GM12878 (cell line): ENCODE results near the gene FCHSD2. TPM values are rescaled to one million over a fixed set of nuclear protein-coding genes. Genes with fewer than 3 reads are reported as not detected.

Experiments used
- ATAC-seq: fragments of 200-7000 bp; cut with Tn5 transposase; 3 replicates; pipeline ENCODE4 v1.9.1; 2020; ENCODE audit warnings: mild to moderate bottlenecking, moderate library complexity
- BruUV-seq: library from RNA; stranded (reverse); fragments of 400-500 nt; replicated peaks from 2 replicates; lab custom pipeline; 2021; lab: Mats Ljungman, UMichigan
- CTCF ChIA-PET: fragments of 300-600 bp; sonication (Branson Sonifier 250); formaldehyde crosslinking; extraction: SDS; loops from one replicate; lab custom pipeline; 2021; ENCODE audit warnings: inconsistent platforms; lab: Yijun Ruan, JAX
- POLR2A ChIA-PET: fragments of 350-600 bp; formaldehyde crosslinking; extraction: SDS; loops from one replicate; lab custom pipeline; 2021; ENCODE audit warnings: inconsistent platforms; lab: Charles Lee
- RAD21 ChIA-PET: fragments of 300-600 bp; sonication (Branson Sonifier 250); formaldehyde crosslinking; loops from one replicate; lab custom pipeline; 2023; ENCODE audit warnings: antibody characterized with exemption; ENCODE audit not compliant: unreplicated experiment; lab: Charles Lee
- SMC1A ChIA-PET: fragments of 300-600 bp; sonication (Branson Sonifier 250); formaldehyde crosslinking; loops from one replicate; lab custom pipeline; 2023; ENCODE audit not compliant: unreplicated experiment, uncharacterized antibody; lab: Charles Lee
- DNase-seq: peaks from one replicate; pipeline ENCODE4 v3.0.0-alpha.2; 2011; ENCODE audit warnings: low read depth, low spot score
- FAIRE-seq: peaks from 3 replicates; lab custom pipeline; 2011; peaks lifted over from hg19 to GRCh38; lab: Jason Lieb, UNC
- H2AFZ ChIP-seq: 2 replicates; pipeline ENCODE4 v1.6.0; 2011; ENCODE audit warnings: low read depth, low read length, control low read depth; ENCODE audit not compliant: control insufficient read depth
- H3K27ac ChIP-seq: 2 replicates; pipeline ENCODE4 v1.5.1; 2011; ENCODE audit warnings: control low read depth; ENCODE audit not compliant: control insufficient read depth, insufficient read depth
- H3K27me3 ChIP-seq, 2 experiments: replicated peaks in 1 of 2; 2 replicates each; pipeline versions ENCODE4 v1.6.0 to v1.6.1; 2011; ENCODE audit warnings: low read length in 1 of 2; ENCODE audit not compliant: control insufficient read depth in 2 of 2, insufficient read depth in 2 of 2
- H3K36me3 ChIP-seq, 2 experiments: 2 replicates each; pipeline ENCODE4 v1.5.1; 2011; ENCODE audit warnings: low read length in 1 of 2; ENCODE audit not compliant: control insufficient read depth in 2 of 2, insufficient read depth in 2 of 2
- H3K4me1 ChIP-seq: 2 replicates; pipeline ENCODE4 v1.6.1; 2011; ENCODE audit warnings: mild to moderate bottlenecking, low read length, moderate library complexity, mixed read lengths; ENCODE audit not compliant: control insufficient read depth, insufficient read depth
- H3K4me2 ChIP-seq: 2 replicates; pipeline ENCODE4 v1.6.0; 2011; ENCODE audit warnings: control low read depth; ENCODE audit not compliant: control insufficient read depth, insufficient read depth
- H3K4me3 ChIP-seq: fragments of 200-600 bp; sonication (generic); 2 replicates; pipeline ENCODE4 v1.5.1; 2016
- H3K79me2 ChIP-seq: 2 replicates; pipeline ENCODE4 v1.6.0; 2011; ENCODE audit warnings: low read length; ENCODE audit not compliant: control insufficient read depth, insufficient read depth
- H3K9ac ChIP-seq: 2 replicates; pipeline ENCODE4 v1.8.0; 2011; ENCODE audit warnings: low read length, control low read depth, mixed read lengths; ENCODE audit not compliant: control insufficient read depth, insufficient read depth
- H3K9me3 ChIP-seq: replicated peaks from 3 replicates; pipeline ENCODE4 v1.5.1; 2011; ENCODE audit warnings: mild to moderate bottlenecking, low read length; ENCODE audit not compliant: control insufficient read depth, insufficient read depth
- H4K20me1 ChIP-seq: 2 replicates; pipeline ENCODE4 v1.6.0; 2011; ENCODE audit not compliant: control insufficient read depth, insufficient read depth
- BCLAF1 ChIP-seq: fragments of 450-650 bp; IDR thresholded peaks from 2 replicates; pipeline ENCODE4 v1.6.1; 2017; ENCODE audit warnings: antibody characterized with exemption, mild to moderate bottlenecking, moderate library complexity
- BRCA1 ChIP-seq: IDR thresholded peaks from 2 replicates; pipeline ENCODE4 v1.6.1; 2011; ENCODE audit warnings: low read depth, low read length, improper control_type of control experiment
- DPF2 ChIP-seq: fragments of 450-650 bp; IDR thresholded peaks from 2 replicates; pipeline ENCODE4 v1.6.1; 2017; ENCODE audit warnings: mild to moderate bottlenecking
- HCFC1 ChIP-seq: fragments of 150-350 bp; IDR thresholded peaks from 2 replicates; pipeline ENCODE4 v1.6.1; 2014; ENCODE audit warnings: low read length
- IKZF1 ChIP-seq: fragments of 450-650 bp; conservative IDR thresholded peaks from 2 replicates; pipeline ENCODE4 v1.6.1; 2017; ENCODE audit warnings: antibody characterized with exemption, mild to moderate bottlenecking
- MYC ChIP-seq: IDR thresholded peaks from 2 replicates; pipeline ENCODE4 v1.6.1; 2011; ENCODE audit warnings: mild to moderate bottlenecking, low read length, moderate library complexity, inconsistent platforms; ENCODE audit not compliant: insufficient read depth, insufficient replicate concordance, insufficient read length, severe bottlenecking
- NKRF ChIP-seq: fragments of 450-650 bp; conservative IDR thresholded peaks from 2 replicates; pipeline ENCODE4 v1.6.1; 2017; ENCODE audit warnings: mild to moderate bottlenecking, moderate library complexity
- NR2C1 ChIP-seq: fragments of 450-650 bp; IDR thresholded peaks from 2 replicates; pipeline ENCODE4 v1.6.1; 2017; ENCODE audit warnings: antibody characterized with exemption, mild to moderate bottlenecking, moderate library complexity
- NR2C2 ChIP-seq: IDR thresholded peaks from 2 replicates; pipeline ENCODE4 v1.6.1; 2011; ENCODE audit warnings: borderline replicate concordance, low read depth; ENCODE audit not compliant: control insufficient read depth, insufficient read length
- NR2F1 ChIP-seq: fragments of 450-650 bp; conservative IDR thresholded peaks from 2 replicates; pipeline ENCODE4 v1.6.1; 2017; ENCODE audit warnings: mild to moderate bottlenecking
- NRF1 ChIP-seq: conservative IDR thresholded peaks from 2 replicates; pipeline ENCODE4 v1.6.1; 2011; ENCODE audit warnings: mild to moderate bottlenecking, low read depth, low read length, improper control_type of control experiment
- RAD51 ChIP-seq: fragments of 450-650 bp; IDR thresholded peaks from 2 replicates; pipeline ENCODE4 v1.6.1; 2016; ENCODE audit warnings: moderate library complexity, mild to moderate bottlenecking, inconsistent platforms
- RUNX3 ChIP-seq: IDR thresholded peaks from 2 replicates; pipeline ENCODE4 v1.6.1; 2012; ENCODE audit warnings: low read length, inconsistent platforms
- SP1 ChIP-seq: IDR thresholded peaks from one replicate; pipeline ENCODE4 v1.6.1; 2011; ENCODE audit warnings: low read depth, low read length
- SUPT20H ChIP-seq: IDR thresholded peaks from 2 replicates; pipeline ENCODE4 v1.6.1; 2011; ENCODE audit warnings: low read depth, mild to moderate bottlenecking, low read length, moderate library complexity, borderline replicate concordance; ENCODE audit not compliant: control insufficient read depth
- TAF1 ChIP-seq: IDR thresholded peaks from 2 replicates; pipeline ENCODE4 v1.6.1; 2011; ENCODE audit warnings: mild to moderate bottlenecking, low read depth, low read length, borderline replicate concordance
- TARDBP ChIP-seq: IDR thresholded peaks from 2 replicates; pipeline ENCODE4 v1.6.1; 2016; ENCODE audit warnings: borderline replicate concordance
- TBL1XR1 ChIP-seq: IDR thresholded peaks from 2 replicates; pipeline ENCODE4 v1.6.1; 2012; ENCODE audit warnings: low read depth, low read length, improper control_type of control experiment
- WGBS: methylation state at CpG from one replicate; pipeline ENCODE4 v1.1.6; 2016; ENCODE audit warnings: low lambda C conversion rate; ENCODE audit not compliant: insufficient replicate concordance, insufficient coverage; ENCODE audit errors: missing lambda C conversion rate; 5-methylcytosine and 5-hydroxymethylcytosine counted together
- in situ Hi-C: fragments of 300-500 bp; cut with MboI; formaldehyde crosslinking; loops from 9 replicates; pipeline ENCODE4 v1.14.3; 2018; ENCODE audit warnings: mixed read lengths
- intact Hi-C: fragments of 100-400 bp; cut with micrococcal nuclease; formaldehyde crosslinking; loops from one replicate; pipeline ENCODE4 v1.14.2; 2022; ENCODE audit not compliant: unreplicated experiment
- polyA plus RNA-seq, 11 experiments: library from polyadenylated mRNA; depleted of rRNA in 4 of 11; unstranded in 6 of 11; stranded (reverse) in 5 of 11; fragments of >200 nt; fragmentation: Nextera tagmentation in 4 of 11; fragmentation: Illumina TruSeq in 1 of 11; extraction: Ambion mirVana in 4 of 11; extraction: Trizol in 1 of 11; gene quantifications; 1 replicate in 1 of 11; 2 replicates in 10 of 11; pipeline versions ENCODE4 v1.2.1 to v1.2.3, GENCODE V29; 2011 to 2016; ENCODE audit warnings: inconsistent platforms in 2 of 11, missing spikeins in 2 of 11, low read depth in 1 of 11
- total RNA-seq, 4 experiments: library from RNA; depleted of rRNA in 3 of 4; stranded (reverse); fragments of >200 nt in 3 of 4; fragmentation: Illumina TruSeq in 1 of 4; extraction: Trizol in 1 of 4; gene quantifications; 2 replicates each; pipeline versions ENCODE4 v1.2.1 to v1.2.3, GENCODE V29; 2013 to 2021
- TF ChIP-seq, protein P1 (sequence below): fragments of 450-650 bp; IDR thresholded peaks from 2 replicates; pipeline ENCODE4 v1.6.1; 2016; ENCODE audit warnings: mild to moderate bottlenecking

FCHSD2 gene
- total and polyA plus RNA-seq, 10 of the 15 experiments (the other 5 are each of a cell fraction or from before 2014, with no cell fraction given) = 13.2 to 89.8 (median 47.8) TPM

DNA sequence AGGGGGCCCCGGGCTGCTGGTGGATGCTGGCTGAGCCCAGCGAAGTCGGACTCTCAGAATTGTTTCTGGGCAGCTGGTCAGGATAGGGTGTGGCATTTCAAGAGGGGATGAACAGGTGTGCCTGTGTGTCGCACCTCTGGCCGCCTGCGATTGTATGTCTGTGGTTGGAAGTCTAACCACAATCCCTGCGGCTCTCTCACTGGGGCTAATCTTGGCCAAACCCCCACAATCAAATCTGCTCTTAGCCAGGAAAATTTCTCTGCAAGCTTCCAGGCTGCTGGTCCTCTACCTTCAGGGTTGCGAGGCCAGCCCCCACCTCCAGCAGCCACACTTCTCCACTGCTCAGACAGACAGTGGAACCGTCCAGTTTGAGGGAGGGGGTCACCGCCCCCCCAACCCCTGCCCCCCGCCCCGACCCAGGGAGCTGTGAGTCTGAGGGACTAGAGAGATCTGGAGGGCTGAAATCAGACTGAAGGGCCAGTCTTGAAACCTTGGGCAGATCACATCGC, 327.0 kb downstream of the FCHSD2 start:
- Histone ChIP-seq H3K9me3 (no peaks in the 10 kb centered on the region), H3K4me3 (peak overlapping the region; percentile 89), H3K4me1 (peaks cover 7% of the 10 kb centered on the region; the same call in 1 of the 2 replicates), H3K36me3 (peaks cover 7 to 12% of the 10 kb centered on the region in 2 experiments; a peak in 3 of 4 replicates), H3K27me3 (no peaks in the 10 kb centered on the region), H4K20me1 (no peaks in the 10 kb centered on the region), H3K79me2 (peaks cover 55% of the 10 kb centered on the region), H3K9ac (peak overlapping the region; percentile 88), H3K27ac (peak overlapping the region; percentile 98), H2AFZ (peak overlapping the region; percentile 50), H3K4me2 (peak overlapping the region; percentile 94)
- POLR2A ChIA-PET = interaction anchor here (0.6 to 5.4 kb wide), 17 partner anchors 12 to 427 kb away, joined by 3 to 46 read pairs (median 4); partner anchors contain the start of gene STARD10
- DNase-seq (no peak), FAIRE-seq (no peak), ATAC-seq (no peak)
- in situ Hi-C loops = no loop called here
- CTCF ChIA-PET = interaction anchor here (1.0 to 8.3 kb wide), 10 partner anchors 13 to 361 kb away, joined by 3 to 154 read pairs (median 5); partner anchors contain the start of genes FCHSD2 and STARD10
- BruUV-seq = TSS peak; percentile 35
- RAD21 ChIA-PET = interaction anchor here (1.0 to 2.1 kb wide), 11 partner anchors 8 to 474 kb away, joined by 3 to 32 read pairs (median 4); partner anchors contain the start of gene STARD10
- WGBS = 3% methylated on average over 13 of the region's 13 CpGs
- SMC1A ChIA-PET = interaction anchor here (1.0 to 3.2 kb wide), 12 partner anchors 17 to 356 kb away, joined by 3 to 10 read pairs (median 4); partner anchors contain the start of gene STARD10
- intact Hi-C loops = loop anchor here (10.0 kb wide), 1 partner anchor 230 kb away; no protein-coding TSS in a partner anchor
- TF ChIP-seq, protein P1, sequence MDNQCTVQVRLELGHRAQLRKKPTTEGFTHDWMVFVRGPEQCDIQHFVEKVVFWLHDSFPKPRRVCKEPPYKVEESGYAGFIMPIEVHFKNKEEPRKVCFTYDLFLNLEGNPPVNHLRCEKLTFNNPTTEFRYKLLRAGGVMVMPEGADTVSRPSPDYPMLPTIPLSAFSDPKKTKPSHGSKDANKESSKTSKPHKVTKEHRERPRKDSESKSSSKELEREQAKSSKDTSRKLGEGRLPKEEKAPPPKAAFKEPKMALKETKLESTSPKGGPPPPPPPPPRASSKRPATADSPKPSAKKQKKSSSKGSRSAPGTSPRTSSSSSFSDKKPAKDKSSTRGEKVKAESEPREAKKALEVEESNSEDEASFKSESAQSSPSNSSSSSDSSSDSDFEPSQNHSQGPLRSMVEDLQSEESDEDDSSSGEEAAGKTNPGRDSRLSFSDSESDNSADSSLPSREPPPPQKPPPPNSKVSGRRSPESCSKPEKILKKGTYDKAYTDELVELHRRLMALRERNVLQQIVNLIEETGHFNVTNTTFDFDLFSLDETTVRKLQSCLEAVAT = no peak
- TF ChIP-seq BRCA1 (no peak), BCLAF1 (no peak), TARDBP (no peak), TBL1XR1 (no peak), NRF1 (no peak), DPF2 (no peak), NR2F1 (no peak), SP1 (no peak), RAD51 (no peak), IKZF1 (no peak), NR2C2 (no peak), NKRF (0 out of 2 replicates have a peak, but pooled peaks have one; percentile 7), RUNX3 (no peak), HCFC1 (no peak), MYC (no peak), NR2C1 (no peak), TAF1 (peak; percentile 11; the same call in 1 of the 2 replicates), SUPT20H (no peak)
